Lower lobe of right lung (tissue), 2 donors: ENCODE data around the gene DCST1. TPM values are rescaled to one million over a fixed set of nuclear protein-coding genes. Genes with fewer than 3 reads are reported as not detected.
A peak's percentile ranks its signal among the peaks of the same experiment; 100 is the strongest.

ENCODE experiments used
- ATAC-seq, 2 donors: fragments of 200-7000 bp; cut with Tn5 transposase; one replicate each; pipeline ENCODE4 v1.9.1; 2020 to 2022; ENCODE audit warnings: mild to moderate bottlenecking in 2 of 2, moderate library complexity in 2 of 2
- DNase-seq: peaks from one replicate; pipeline ENCODE4 v3.0.0-alpha.2; 2020
- H3K27ac ChIP-seq: fragments of 200-600 bp; one replicate; pipeline ENCODE4 v1.8.0; 2022
- H3K27me3 ChIP-seq: fragments of 200-600 bp; one replicate; pipeline ENCODE4 v1.8.0; 2022; ENCODE audit warnings: low read depth
- H3K36me3 ChIP-seq: fragments of 200-600 bp; one replicate; pipeline ENCODE4 v1.8.0; 2022; ENCODE audit warnings: mild to moderate bottlenecking
- H3K4me1 ChIP-seq: fragments of 200-600 bp; one replicate; pipeline ENCODE4 v1.8.0; 2022
- H3K4me3 ChIP-seq: fragments of 200-600 bp; one replicate; pipeline ENCODE4 v1.8.0; 2022; ENCODE audit warnings: mild to moderate bottlenecking
- H3K9me3 ChIP-seq: fragments of 200-600 bp; one replicate; pipeline ENCODE4 v1.8.0; 2022
- intact Hi-C: fragments of 100-400 bp; cut with DNase I; formaldehyde crosslinking; loops from one replicate; pipeline ENCODE4 v1.11.0; 2022
- total RNA-seq: library from RNA; stranded (reverse); fragmentation: NEBNext Ultra II Directional; extraction: Animal tissue kit (Norgen Biotek cat#: 25700); gene quantifications from one replicate; pipeline ENCODE4 v1.2.1, GENCODE V29; 2021
- TF ChIP-seq, protein P1 (sequence below): fragments of 200-600 bp; IDR thresholded peaks from one replicate; pipeline ENCODE4 v1.8.0; 2022; ENCODE audit warnings: antibody characterized with exemption, mild to moderate bottlenecking
- donor health status: DM: no; HTN: yes; CAD: no; lungs with severe emphysema.

Gene DCST1
- total RNA-seq, 1 donor from 2014 or later = not detected

DNA sequence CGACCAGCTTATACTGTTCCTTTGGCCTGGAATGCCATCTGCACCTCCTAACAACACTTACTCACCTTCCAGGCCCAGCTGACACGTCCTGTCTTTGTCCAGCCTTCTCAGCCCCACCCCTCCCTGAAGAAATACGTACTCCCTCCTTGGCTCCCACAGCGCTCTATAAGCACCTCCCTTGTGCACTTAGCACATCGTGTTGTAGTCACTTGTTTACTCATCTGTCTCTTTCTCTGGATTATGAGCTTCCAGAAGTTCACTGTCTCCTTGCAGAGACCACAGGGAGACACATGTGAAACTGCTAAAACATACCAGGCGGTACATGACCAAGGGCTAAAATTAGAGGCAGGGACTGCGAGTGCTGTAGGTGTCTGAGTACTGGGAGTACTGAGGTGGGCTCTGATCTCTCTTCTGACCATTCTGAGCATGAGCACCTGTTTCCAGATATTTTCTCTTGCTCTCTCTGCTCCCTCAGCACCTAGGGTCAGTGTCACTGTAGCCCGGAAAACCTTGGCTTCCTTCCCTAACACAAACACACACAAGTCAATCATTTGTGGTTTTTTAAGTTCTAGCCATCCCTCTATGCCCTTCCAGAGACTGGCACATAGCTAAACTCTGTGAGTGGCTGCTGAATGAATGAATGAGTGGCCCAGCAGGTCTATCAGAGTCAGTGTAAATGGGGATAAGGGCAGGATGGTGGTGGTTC lies 5.1 kb downstream of the DCST1 start:
- Histone ChIP-seq H3K4me3 (no peak overlapping the region), H3K27me3 (no peaks in the 10 kb centered on the region), H3K4me1 (peaks cover 15% of the 10 kb centered on the region), H3K27ac (no peak overlapping the region), H3K9me3 (no peaks in the 10 kb centered on the region), H3K36me3 (no peaks in the 10 kb centered on the region)
- TF ChIP-seq, protein P1, sequence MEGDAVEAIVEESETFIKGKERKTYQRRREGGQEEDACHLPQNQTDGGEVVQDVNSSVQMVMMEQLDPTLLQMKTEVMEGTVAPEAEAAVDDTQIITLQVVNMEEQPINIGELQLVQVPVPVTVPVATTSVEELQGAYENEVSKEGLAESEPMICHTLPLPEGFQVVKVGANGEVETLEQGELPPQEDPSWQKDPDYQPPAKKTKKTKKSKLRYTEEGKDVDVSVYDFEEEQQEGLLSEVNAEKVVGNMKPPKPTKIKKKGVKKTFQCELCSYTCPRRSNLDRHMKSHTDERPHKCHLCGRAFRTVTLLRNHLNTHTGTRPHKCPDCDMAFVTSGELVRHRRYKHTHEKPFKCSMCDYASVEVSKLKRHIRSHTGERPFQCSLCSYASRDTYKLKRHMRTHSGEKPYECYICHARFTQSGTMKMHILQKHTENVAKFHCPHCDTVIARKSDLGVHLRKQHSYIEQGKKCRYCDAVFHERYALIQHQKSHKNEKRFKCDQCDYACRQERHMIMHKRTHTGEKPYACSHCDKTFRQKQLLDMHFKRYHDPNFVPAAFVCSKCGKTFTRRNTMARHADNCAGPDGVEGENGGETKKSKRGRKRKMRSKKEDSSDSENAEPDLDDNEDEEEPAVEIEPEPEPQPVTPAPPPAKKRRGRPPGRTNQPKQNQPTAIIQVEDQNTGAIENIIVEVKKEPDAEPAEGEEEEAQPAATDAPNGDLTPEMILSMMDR = no peak
- intact Hi-C loops = no loop called here
- ATAC-seq (peak; percentile 62 to 78), DNase-seq (no peak)

DNA sequence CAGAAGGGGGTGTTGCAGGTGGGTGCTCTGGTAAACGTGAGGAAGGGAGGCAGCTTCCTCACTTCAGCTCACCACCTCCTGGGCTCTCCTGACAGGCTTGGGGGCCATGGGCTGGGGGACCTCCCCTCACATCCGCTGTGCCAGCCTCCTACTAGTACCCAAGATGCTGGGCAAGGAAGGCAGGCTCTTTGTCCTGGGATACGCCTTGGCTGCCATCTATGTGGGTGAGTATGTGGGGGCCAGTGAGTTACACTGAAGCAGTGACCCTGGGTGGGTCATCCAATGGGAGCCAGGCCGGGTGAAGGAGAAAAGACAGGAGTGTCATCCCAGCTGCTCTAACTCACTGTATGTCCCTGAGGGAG lies 5.7 kb downstream of the DCST1 start:
- ATAC-seq = no peak
- TF ChIP-seq, protein P1 = no peak

DNA sequence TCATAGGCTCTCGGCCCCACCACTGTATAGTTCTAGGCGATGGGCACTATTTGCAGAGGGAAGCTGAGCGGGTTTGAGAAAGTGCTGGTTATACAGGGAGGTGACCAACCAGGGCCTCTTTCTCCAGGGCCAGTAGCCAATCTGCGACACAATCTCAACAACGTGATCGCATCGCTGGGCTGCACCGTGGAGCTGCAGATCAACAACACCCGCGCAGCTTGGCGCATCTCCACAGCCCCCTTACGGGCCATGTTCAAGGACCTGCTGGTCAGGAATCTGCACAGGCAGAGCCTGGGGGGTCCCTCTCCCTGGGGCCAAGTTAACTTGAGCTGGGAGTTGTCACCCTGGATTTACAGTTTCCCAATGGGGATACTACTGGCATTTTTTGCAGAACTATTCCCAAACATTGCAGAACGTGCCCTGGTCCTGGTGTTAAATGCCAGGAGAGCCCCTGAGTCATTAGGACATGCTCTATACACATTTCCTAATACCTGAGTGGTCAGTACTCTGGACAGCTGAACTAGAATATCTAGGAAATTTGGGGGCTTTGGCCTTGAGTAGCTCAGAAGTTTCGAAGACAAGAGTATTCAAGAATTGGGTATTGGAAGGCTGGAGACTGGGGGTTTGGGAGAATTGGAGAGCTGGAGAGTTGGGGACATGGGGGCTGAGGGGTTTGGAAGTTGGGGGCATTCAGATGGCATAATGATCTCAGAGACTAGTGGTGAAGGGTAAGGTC lies 6.9 kb downstream of the DCST1 start:
- H3K9me3 ChIP-seq = no peaks in the 10 kb centered on the region
- TF ChIP-seq, protein P1 = no peak
- ATAC-seq (no peak), DNase-seq (no peak)
- H3K36me3 ChIP-seq = no peaks in the 10 kb centered on the region
- peaks cover 30% of the 10 kb centered on the region for H3K4me1 ChIP-seq
- no peaks in the 10 kb centered on the region for H3K27me3 ChIP-seq
- no peak overlapping the region for H3K27ac ChIP-seq
- intact Hi-C loops = no loop called here
- no peak overlapping the region for H3K4me3 ChIP-seq

More for the DNA sequence above, 5.7 kb downstream of the DCST1 start:
- Histone ChIP-seq H3K27me3 (no peaks in the 10 kb centered on the region), H3K27ac (no peak overlapping the region), H3K36me3 (no peaks in the 10 kb centered on the region), H3K4me3 (no peak overlapping the region), H3K9me3 (no peaks in the 10 kb centered on the region), H3K4me1 (peaks cover 18% of the 10 kb centered on the region)
- intact Hi-C loops = no loop called here
- no peak for DNase-seq

DNA sequence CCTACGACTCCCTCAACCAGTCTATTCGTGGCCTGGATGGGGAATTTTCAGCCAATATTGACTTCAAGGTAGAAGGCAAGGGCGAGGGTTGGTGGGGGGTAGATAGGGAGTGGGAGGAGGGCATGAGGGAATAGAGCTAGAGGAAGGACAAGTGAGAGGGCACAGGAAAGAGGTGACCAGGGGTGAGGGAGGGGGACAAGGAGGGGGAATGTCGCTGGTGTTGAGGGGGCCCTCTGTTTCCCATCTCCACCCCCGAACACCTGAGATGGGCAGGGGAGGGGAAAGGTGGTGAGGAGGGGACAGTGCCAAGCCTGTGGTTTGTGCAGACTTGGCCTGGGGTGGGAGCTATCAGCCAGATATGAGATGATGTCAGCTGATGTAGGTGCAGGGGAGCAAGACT lies 9.2 kb downstream of the DCST1 start:
- Histone ChIP-seq H3K27me3 (no peaks in the 10 kb centered on the region), H3K4me1 (peaks cover 30% of the 10 kb centered on the region), H3K9me3 (no peaks in the 10 kb centered on the region), H3K4me3 (no peak overlapping the region), H3K27ac (no peak overlapping the region), H3K36me3 (no peaks in the 10 kb centered on the region)
- DNase-seq (no peak), ATAC-seq (no peak)
- intact Hi-C loops = no loop called here
- TF ChIP-seq, protein P1 = no peak

DNA sequence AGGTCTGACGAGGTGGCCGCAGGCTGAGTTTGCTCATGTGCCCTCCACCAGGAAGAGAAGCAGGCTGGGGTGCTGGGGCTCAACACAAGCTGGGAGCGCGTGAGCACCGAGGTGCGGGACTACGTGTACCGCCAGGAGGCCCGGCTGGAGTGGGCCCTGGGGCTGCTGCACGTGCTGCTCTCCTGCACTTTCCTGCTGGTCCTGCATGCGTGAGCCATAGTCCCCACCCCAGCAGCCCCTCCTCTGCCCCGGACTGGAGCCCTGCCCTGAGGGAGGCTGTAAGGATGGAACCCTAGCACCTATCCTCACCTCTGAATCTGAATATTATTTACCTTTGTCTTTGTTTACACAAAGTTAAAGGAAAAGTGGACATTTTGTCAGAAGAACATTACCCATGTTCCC lies 9.7 kb downstream of the DCST1 start:
- Histone ChIP-seq H3K36me3 (no peaks in the 10 kb centered on the region), H3K9me3 (no peaks in the 10 kb centered on the region), H3K27me3 (no peaks in the 10 kb centered on the region), H3K4me1 (peaks cover 25% of the 10 kb centered on the region), H3K4me3 (no peak overlapping the region), H3K27ac (no peak overlapping the region)
- DNase-seq = no peak
- intact Hi-C loops = no loop called here
- TF ChIP-seq, protein P1 = no peak
- ATAC-seq = no peak
